ENCODE measurements around the gene CAPN13. TPM values are rescaled to one million over a fixed set of nuclear protein-coding genes. Genes with fewer than 3 reads are reported as not detected.

Gene CAPN13
- total RNA-seq, 1 experiment from 2014 or later, result not detected

DNA sequence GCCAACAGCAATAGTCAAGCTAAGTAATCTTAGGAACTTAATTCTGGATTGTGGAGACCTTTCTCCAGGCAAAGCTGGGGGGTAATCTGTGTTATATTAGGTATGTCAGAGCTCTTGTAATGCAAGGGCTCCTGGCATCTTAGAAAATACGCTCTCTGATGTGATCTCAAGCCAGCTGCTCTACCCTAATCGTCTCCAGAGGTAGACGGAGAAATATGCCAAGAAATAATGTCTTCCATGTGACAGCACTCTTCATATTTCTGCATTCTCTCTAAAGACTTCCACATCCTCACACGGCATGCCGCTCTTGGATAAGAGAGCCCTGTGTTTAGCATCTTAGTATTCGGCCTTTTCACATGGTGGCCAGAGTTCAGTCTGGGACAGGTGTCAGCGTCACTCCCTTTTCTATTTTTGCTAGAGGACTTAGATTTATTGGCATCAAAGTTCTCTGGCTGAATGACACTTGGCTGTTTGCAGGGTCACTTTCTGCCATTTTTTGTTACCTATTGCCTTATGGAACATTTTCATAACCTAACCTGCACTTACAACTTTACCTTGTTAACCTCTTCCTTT, 25.2 kb downstream of the CAPN13 start:
- H3K4me3 ChIP-seq (ENCODE audit: low read depth in 2 of 2, low read length in 2 of 2), result no peak overlapping the region
- ATAC-seq, result no peak
- H3K36me3 ChIP-seq (ENCODE audit: control insufficient read depth, insufficient read depth, low read length), result no peaks in the 10 kb centered on the region
- H3K4me1 ChIP-seq (ENCODE audit: control insufficient read depth, insufficient read depth, low read length), result no peaks in the 10 kb centered on the region
- TF ChIP-seq POLR2AphosphoS5 (IDR thresholded peaks at IDR 0.05; ENCODE audit: low read depth, low read length) (no peak), TCF7L2 (IDR thresholded peaks at IDR 0.05; ENCODE audit: low read depth, low read length) (no peak), SIN3A (IDR thresholded peaks at IDR 0.05; ENCODE audit: borderline replicate concordance, insufficient read depth, low read depth, low read length) (no peak)
- TF ChIP-seq, protein P1, sequence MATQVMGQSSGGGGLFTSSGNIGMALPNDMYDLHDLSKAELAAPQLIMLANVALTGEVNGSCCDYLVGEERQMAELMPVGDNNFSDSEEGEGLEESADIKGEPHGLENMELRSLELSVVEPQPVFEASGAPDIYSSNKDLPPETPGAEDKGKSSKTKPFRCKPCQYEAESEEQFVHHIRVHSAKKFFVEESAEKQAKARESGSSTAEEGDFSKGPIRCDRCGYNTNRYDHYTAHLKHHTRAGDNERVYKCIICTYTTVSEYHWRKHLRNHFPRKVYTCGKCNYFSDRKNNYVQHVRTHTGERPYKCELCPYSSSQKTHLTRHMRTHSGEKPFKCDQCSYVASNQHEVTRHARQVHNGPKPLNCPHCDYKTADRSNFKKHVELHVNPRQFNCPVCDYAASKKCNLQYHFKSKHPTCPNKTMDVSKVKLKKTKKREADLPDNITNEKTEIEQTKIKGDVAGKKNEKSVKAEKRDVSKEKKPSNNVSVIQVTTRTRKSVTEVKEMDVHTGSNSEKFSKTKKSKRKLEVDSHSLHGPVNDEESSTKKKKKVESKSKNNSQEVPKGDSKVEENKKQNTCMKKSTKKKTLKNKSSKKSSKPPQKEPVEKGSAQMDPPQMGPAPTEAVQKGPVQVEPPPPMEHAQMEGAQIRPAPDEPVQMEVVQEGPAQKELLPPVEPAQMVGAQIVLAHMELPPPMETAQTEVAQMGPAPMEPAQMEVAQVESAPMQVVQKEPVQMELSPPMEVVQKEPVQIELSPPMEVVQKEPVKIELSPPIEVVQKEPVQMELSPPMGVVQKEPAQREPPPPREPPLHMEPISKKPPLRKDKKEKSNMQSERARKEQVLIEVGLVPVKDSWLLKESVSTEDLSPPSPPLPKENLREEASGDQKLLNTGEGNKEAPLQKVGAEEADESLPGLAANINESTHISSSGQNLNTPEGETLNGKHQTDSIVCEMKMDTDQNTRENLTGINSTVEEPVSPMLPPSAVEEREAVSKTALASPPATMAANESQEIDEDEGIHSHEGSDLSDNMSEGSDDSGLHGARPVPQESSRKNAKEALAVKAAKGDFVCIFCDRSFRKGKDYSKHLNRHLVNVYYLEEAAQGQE (IDR thresholded peaks at IDR 0.05; ENCODE audit: insufficient read depth in 1 of 2, low read depth in 2 of 2, low read length in 1 of 2), result no peak
- TF ChIP-seq, protein P2, sequence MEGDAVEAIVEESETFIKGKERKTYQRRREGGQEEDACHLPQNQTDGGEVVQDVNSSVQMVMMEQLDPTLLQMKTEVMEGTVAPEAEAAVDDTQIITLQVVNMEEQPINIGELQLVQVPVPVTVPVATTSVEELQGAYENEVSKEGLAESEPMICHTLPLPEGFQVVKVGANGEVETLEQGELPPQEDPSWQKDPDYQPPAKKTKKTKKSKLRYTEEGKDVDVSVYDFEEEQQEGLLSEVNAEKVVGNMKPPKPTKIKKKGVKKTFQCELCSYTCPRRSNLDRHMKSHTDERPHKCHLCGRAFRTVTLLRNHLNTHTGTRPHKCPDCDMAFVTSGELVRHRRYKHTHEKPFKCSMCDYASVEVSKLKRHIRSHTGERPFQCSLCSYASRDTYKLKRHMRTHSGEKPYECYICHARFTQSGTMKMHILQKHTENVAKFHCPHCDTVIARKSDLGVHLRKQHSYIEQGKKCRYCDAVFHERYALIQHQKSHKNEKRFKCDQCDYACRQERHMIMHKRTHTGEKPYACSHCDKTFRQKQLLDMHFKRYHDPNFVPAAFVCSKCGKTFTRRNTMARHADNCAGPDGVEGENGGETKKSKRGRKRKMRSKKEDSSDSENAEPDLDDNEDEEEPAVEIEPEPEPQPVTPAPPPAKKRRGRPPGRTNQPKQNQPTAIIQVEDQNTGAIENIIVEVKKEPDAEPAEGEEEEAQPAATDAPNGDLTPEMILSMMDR (IDR thresholded peaks at IDR 0.05), result no peak
- ChIA-PET POLR2A (no interaction called here), CTCF (no interaction called here)
- H3K27ac ChIP-seq (ENCODE audit: low read length), result no peak overlapping the region
- 0 out of 2 replicates have a peak, but pooled peaks cover 2% of the 10 kb centered on the region for H3K27me3 ChIP-seq (ENCODE audit: control insufficient read depth, insufficient read depth, low read length)
- H3K9me3 ChIP-seq (ENCODE audit: control insufficient read depth, insufficient read depth, low read depth, low read length), result no peaks in the 10 kb centered on the region
- DNase-seq (ENCODE audit: low read depth, low spot score), result no peak
- in situ Hi-C loops (cut with HindIII; ENCODE audit: low pct_unique_long_range_greater_than_20kb, low sequenced_read_pairs) (no loop called here), intact Hi-C loops (cut with micrococcal nuclease; ENCODE audit: unreplicated experiment) (no loop called here)
- BruUV-seq (replicated peaks), result no TSS peak

DNA sequence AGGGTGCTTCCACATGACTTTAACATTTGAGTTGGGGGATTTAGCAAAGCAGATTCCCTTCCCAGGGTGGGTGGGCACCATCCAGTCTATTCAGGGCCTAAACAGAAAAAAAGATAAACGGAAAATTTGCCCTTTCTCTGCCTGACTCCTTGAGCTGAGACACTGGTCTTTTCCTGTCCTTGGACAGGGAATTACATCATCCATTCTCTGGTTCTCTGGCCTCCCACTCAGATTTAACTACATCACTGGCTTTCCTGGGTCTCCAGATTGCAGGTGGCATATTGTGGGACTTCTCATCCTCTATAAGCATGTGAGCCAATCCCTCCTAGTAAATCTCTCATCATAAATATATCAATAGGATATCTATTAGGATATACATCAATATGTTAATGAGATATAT, 25.8 kb downstream of the CAPN13 start:
- TF ChIP-seq SIN3A (IDR thresholded peaks at IDR 0.05; ENCODE audit: borderline replicate concordance, insufficient read depth, low read depth, low read length) (no peak), POLR2AphosphoS5 (IDR thresholded peaks at IDR 0.05; ENCODE audit: low read depth, low read length) (no peak), TCF7L2 (IDR thresholded peaks at IDR 0.05; ENCODE audit: low read depth, low read length) (no peak)
- TF ChIP-seq, protein P2 (IDR thresholded peaks at IDR 0.05), result no peak
- TF ChIP-seq, protein P1 (IDR thresholded peaks at IDR 0.05; ENCODE audit: insufficient read depth in 1 of 2, low read depth in 2 of 2, low read length in 1 of 2), result no peak
- Histone ChIP-seq H3K9me3 (ENCODE audit: control insufficient read depth, insufficient read depth, low read depth, low read length) (no peaks in the 10 kb centered on the region), H3K27me3 (ENCODE audit: control insufficient read depth, insufficient read depth, low read length) (0 out of 2 replicates have a peak, but pooled peaks cover 2% of the 10 kb centered on the region), H3K36me3 (ENCODE audit: control insufficient read depth, insufficient read depth, low read length) (no peaks in the 10 kb centered on the region), H3K4me3 (ENCODE audit: low read depth in 2 of 2, low read length in 2 of 2) (no peak overlapping the region), H3K27ac (ENCODE audit: low read length) (no peak overlapping the region), H3K4me1 (ENCODE audit: control insufficient read depth, insufficient read depth, low read length) (no peaks in the 10 kb centered on the region)
- in situ Hi-C loops (cut with HindIII; ENCODE audit: low pct_unique_long_range_greater_than_20kb, low sequenced_read_pairs), result no loop called here
- BruUV-seq (replicated peaks), result no TSS peak
- intact Hi-C loops (cut with micrococcal nuclease; ENCODE audit: unreplicated experiment), result no loop called here
- CTCF ChIA-PET, result no interaction called here
- DNase-seq (ENCODE audit: low read depth, low spot score), result no peak
- POLR2A ChIA-PET, result no interaction called here
- no peak for ATAC-seq
